Activated CD4-positive, alpha-beta T cell treated with anti-CD3 and anti-CD28 coated beads, Interleukin-2, Interleukin-6, amounts not matched to agents 100 ng/mL and 50 ng/mL, durations not matched to agents 16 hours and 8 hours (primary cell): Measurements from ENCODE around the gene CCDC24.

Experiments
- DNase-seq: peaks from one replicate; pipeline ENCODE4 v3.0.0-alpha.2; 2020

The CCDC24 gene

GRCh38 chr1:44044071-44044801, 52.8 kb downstream of the CCDC24 start:
- no peak for DNase-seq

- DNase-seq, result no peak
These were observed 53.7 kb downstream of the CCDC24 start for GRCh38 chr1:44045064-44045463.
